CD8-positive, alpha-beta memory T cell (primary cell): ENCODE measurements around the gene HPGDS. TPM values are rescaled to one million over a fixed set of nuclear protein-coding genes. Genes with fewer than 3 reads are reported as not detected.
"Not testable (repeated sequence)": the region's sequence is repeated elsewhere in the genome, so short reads cannot be mapped to it uniquely, and the experiment has no call there.

ENCODE experiments used
- CTCF ChIA-PET: fragments of 350-600 bp; sonication (Branson Sonifier 250); formaldehyde crosslinking; loops from one replicate; lab custom pipeline; 2021; ENCODE audit warnings: antibody characterized with exemption; lab: Charles Lee
- POLR2A ChIA-PET: fragments of 350-600 bp; sonication (Branson Sonifier 250); formaldehyde crosslinking; loops from one replicate; lab custom pipeline; 2021; ENCODE audit warnings: antibody characterized with exemption; lab: Charles Lee
- DNase-seq, 5 donors: peaks; one replicate each; pipeline versions ENCODE4 v3.0.0 to v3.0.0-alpha.2; 2020 to 2022; ENCODE audit warnings: mixed read lengths in 1 of 5
- H3K27ac ChIP-seq: one replicate; pipeline ENCODE4 v1.7.0; 2013; ENCODE audit warnings: low read depth, mild to moderate bottlenecking, low read length, moderate library complexity
- H3K27me3 ChIP-seq: 2 replicates; pipeline ENCODE4 v1.7.0; 2013; ENCODE audit warnings: low read length, mild to moderate bottlenecking; ENCODE audit not compliant: insufficient read depth, poor library complexity, severe bottlenecking
- H3K36me3 ChIP-seq: 2 replicates; pipeline ENCODE4 v1.7.0; 2013; ENCODE audit warnings: mild to moderate bottlenecking, low read length, moderate library complexity; ENCODE audit not compliant: insufficient read depth
- H3K4me1 ChIP-seq: 2 replicates; pipeline ENCODE4 v1.7.0; 2013; ENCODE audit warnings: mild to moderate bottlenecking, low read length, moderate library complexity; ENCODE audit not compliant: insufficient read depth
- H3K4me3 ChIP-seq: 2 replicates; pipeline ENCODE4 v1.7.0; 2013; ENCODE audit warnings: mild to moderate bottlenecking, low read length
- H3K9me3 ChIP-seq: 2 replicates; pipeline ENCODE4 v1.7.0; 2013; ENCODE audit warnings: mild to moderate bottlenecking, low read length
- H3K27ac Mint-ChIP-seq, 8 donors: one replicate each; pipeline ENCODE4 v1.8.0; 2020 to 2021; ENCODE audit warnings: mixed read lengths in 8 of 8, mild to moderate bottlenecking in 6 of 8, inconsistent platforms in 3 of 8, moderate library complexity in 3 of 8
- H3K27me3 Mint-ChIP-seq, 2 donors: one replicate each; pipeline ENCODE4 v1.8.0; 2020 to 2021; ENCODE audit warnings: mixed read lengths in 2 of 2, mild to moderate bottlenecking in 1 of 2, moderate library complexity in 1 of 2
- H3K36me3 Mint-ChIP-seq, 3 donors: one replicate each; pipeline ENCODE4 v1.8.0; 2020 to 2021; ENCODE audit warnings: mixed read lengths in 3 of 3, inconsistent platforms in 1 of 3, mild to moderate bottlenecking in 1 of 3
- H3K4me1 Mint-ChIP-seq, 3 donors: one replicate each; pipeline ENCODE4 v1.8.0; 2020 to 2021; ENCODE audit warnings: mixed read lengths in 3 of 3, inconsistent platforms in 1 of 3, mild to moderate bottlenecking in 1 of 3
- H3K4me3 Mint-ChIP-seq, 7 donors: one replicate each; pipeline ENCODE4 v1.8.0; 2020 to 2021; ENCODE audit warnings: mixed read lengths in 7 of 7, mild to moderate bottlenecking in 6 of 7, moderate library complexity in 4 of 7, inconsistent platforms in 2 of 7
- H3K9me3 Mint-ChIP-seq, 5 donors: one replicate each; pipeline ENCODE4 v1.8.0; 2020 to 2022; ENCODE audit warnings: mixed read lengths in 5 of 5, mild to moderate bottlenecking in 3 of 5, moderate library complexity in 2 of 5, inconsistent platforms in 1 of 5
- polyA plus RNA-seq: library from polyadenylated mRNA; unstranded; fragments of 300-500 nt; fragmentation: Illumina TruSeq; gene quantifications from one replicate; pipeline ENCODE4 v1.2.3, GENCODE V29; 2021
- total RNA-seq, 2 experiments: library from RNA; stranded (reverse); gene quantifications; one replicate each; pipeline ENCODE4 v1.2.3, GENCODE V29; 2021

Gene HPGDS
- total RNA-seq: under 1 TPM; 0.18 to 0.57 TPM
- not detected for polyA plus RNA-seq

DNA sequence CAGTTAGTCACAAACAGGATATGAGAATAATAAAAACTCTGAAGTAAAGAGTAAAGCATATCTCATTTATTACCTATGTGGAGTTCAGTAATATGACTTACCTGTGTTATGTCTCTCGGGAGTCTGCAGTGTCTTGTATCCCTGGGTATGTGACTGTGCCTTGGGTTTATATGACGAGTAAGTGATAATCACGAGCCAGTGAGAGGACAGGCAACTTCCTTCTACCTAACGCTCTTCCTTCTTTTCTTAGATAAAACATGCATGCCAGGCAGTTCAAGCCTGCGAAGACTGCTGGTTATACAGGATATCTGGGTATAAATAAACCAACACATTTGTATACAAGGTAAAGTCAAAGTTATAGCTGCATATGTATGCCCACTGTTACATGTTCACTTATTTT, at the start of gene HPGDS:
TSS of gene HPGDS (minus strand) at position 143 of the 400 bp plus-strand sequence. CDS start 8,207 bp downstream, outside the sequence.
- no peaks in the 10 kb centered on the region for H3K9me3 ChIP-seq
- Mint-ChIP-seq H3K4me3 (no peak within 1 kb of the TSS), H3K36me3 (no peaks in the 10 kb centered on the region), H3K27me3 (no peaks in the 10 kb centered on the region), H3K9me3 (no peaks in the 10 kb centered on the region), H3K4me1 (peaks cover 12 to 17% (median 16%) of the 10 kb centered on the region in 3 donors), H3K27ac (no peak within 1 kb of the TSS)
- no peak within 1 kb of the TSS for H3K27ac ChIP-seq
- CTCF ChIA-PET: no interaction called here
- DNase-seq: no peak
- H3K4me3 ChIP-seq: no peak within 1 kb of the TSS
- H3K4me1 ChIP-seq: no peaks in the 10 kb centered on the region
- H3K36me3 ChIP-seq: no peaks in the 10 kb centered on the region
- POLR2A ChIA-PET: no interaction called here
- H3K27me3 ChIP-seq: no peaks in the 10 kb centered on the region

DNA sequence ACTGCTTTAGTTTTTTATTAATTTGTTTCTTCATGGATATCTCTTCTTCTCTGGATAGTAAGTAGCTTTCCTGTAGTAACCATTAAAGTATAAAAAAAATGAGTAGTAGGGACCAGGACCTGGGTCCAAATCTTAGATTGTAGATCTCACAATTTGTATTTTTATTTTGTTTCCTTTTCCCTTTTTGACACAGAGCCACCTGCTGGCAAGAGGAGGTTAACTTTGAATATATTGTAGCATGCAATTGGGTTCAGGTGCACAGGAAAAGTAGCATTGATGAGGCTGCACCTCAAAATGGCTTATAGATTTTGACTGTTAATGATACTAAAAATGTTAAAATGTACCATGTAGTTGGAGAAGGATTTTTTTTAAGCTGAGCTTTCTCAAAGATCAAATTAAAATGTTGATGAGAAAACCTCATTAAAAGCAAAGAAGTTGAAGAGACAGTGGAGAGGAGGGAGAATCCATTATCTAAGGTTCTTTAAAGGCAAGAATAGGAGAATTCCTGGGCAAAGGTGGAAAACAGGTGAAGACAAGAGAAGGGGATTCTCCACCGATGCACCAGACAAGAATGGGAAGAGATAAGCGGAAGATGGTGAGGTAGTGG, 48.3 kb upstream of the HPGDS start:
- ChIA-PET CTCF (interaction anchor here (1.3 to 1.6 kb wide), 2 partner anchors 85 to 196 kb away, joined by 3 read pairs; no protein-coding TSS in a partner anchor), POLR2A (no interaction called here)
- Mint-ChIP-seq H3K4me3 (no peak overlapping the region), H3K27me3 (peaks cover 5 to 15% of the 10 kb centered on the region in 2 donors), H3K9me3 (no peaks in the 10 kb centered on the region), H3K36me3 (no peaks in the 10 kb centered on the region), H3K27ac (no peak overlapping the region), H3K4me1 (no peaks in the 10 kb centered on the region)
- Histone ChIP-seq H3K27me3 (no peaks in the 10 kb centered on the region), H3K4me3 (no peak overlapping the region), H3K9me3 (no peaks in the 10 kb centered on the region), H3K27ac (no peak overlapping the region), H3K4me1 (no peaks in the 10 kb centered on the region), H3K36me3 (no peaks in the 10 kb centered on the region)
- DNase-seq: no peak

- Histone ChIP-seq H3K27me3 (no peaks in the 10 kb centered on the region), H3K36me3 (no peaks in the 10 kb centered on the region), H3K4me1 (no peaks in the 10 kb centered on the region), H3K4me3 (no peak overlapping the region), H3K9me3 (no peaks in the 10 kb centered on the region), H3K27ac (no peak overlapping the region)
- Mint-ChIP-seq H3K36me3 (no peaks in the 10 kb centered on the region), H3K27ac (no peak overlapping the region), H3K9me3 (no peaks in the 10 kb centered on the region), H3K27me3 (peaks cover 5 to 15% of the 10 kb centered on the region in 2 donors), H3K4me3 (no peak overlapping the region), H3K4me1 (no peaks in the 10 kb centered on the region)
- POLR2A ChIA-PET: no interaction called here
- CTCF ChIA-PET: interaction anchor here (1.0 to 1.6 kb wide), 2 partner anchors 24 to 84 kb away, joined by 3 read pairs; no protein-coding TSS in a partner anchor
- DNase-seq: no peak
Measured at GRCh38 chr4:94389595-94390267, 47.1 kb upstream of the HPGDS start.

GRCh38 chr4:94387965-94388364, 45.3 kb upstream of the HPGDS start:
- H3K4me1 Mint-ChIP-seq, H3K9me3 ChIP-seq, H3K4me3 ChIP-seq, CTCF ChIA-PET, H3K27ac ChIP-seq, H3K4me1 ChIP-seq, POLR2A ChIA-PET, DNase-seq, H3K36me3 Mint-ChIP-seq, H3K9me3 Mint-ChIP-seq, H3K36me3 ChIP-seq, H3K27me3 ChIP-seq, H3K4me3 Mint-ChIP-seq, H3K27ac Mint-ChIP-seq: not testable (repeated sequence)
- H3K27me3 Mint-ChIP-seq: peaks cover 5 to 15% of the 10 kb centered on the region in 2 donors

DNA sequence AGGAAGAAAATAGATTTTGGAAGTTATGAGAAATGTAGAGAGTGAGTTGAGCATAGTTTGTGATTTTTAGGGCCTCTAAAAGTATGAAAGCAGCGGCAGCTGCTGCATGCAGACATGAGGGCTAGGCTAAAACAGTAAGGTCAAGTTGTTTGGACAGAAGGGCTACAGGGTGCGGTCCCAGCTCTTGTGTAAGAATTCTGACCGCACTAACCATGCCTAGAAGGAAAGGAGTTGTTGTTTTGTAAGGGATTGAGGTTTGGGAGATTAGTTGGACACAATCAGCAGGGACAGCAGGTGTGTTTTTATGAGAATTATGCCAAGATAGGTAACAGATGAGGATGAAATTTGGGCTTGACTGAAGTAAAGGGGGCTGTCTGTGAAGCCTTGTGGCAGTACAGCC, 42.8 kb upstream of the HPGDS start:
- H3K9me3 Mint-ChIP-seq, DNase-seq, CTCF ChIA-PET, H3K27ac Mint-ChIP-seq, H3K4me1 Mint-ChIP-seq, H3K4me3 Mint-ChIP-seq, POLR2A ChIA-PET, H3K4me1 ChIP-seq, H3K9me3 ChIP-seq, H3K27me3 ChIP-seq, H3K27ac ChIP-seq, H3K36me3 ChIP-seq, H3K4me3 ChIP-seq, H3K36me3 Mint-ChIP-seq: not testable (repeated sequence)
- peaks cover 5 to 15% of the 10 kb centered on the region in 2 donors for H3K27me3 Mint-ChIP-seq

- H3K36me3 ChIP-seq, H3K4me1 Mint-ChIP-seq, H3K9me3 Mint-ChIP-seq, H3K4me3 ChIP-seq, H3K4me1 ChIP-seq, CTCF ChIA-PET, POLR2A ChIA-PET, H3K27ac ChIP-seq, H3K27me3 ChIP-seq, DNase-seq, H3K9me3 ChIP-seq, H3K36me3 Mint-ChIP-seq, H3K27ac Mint-ChIP-seq, H3K4me3 Mint-ChIP-seq: not testable (repeated sequence)
- H3K27me3 Mint-ChIP-seq: peaks cover 8 to 12% of the 10 kb centered on the region in 2 donors
Measured at GRCh38 chr4:94382891-94383290, 40.3 kb upstream of the HPGDS start.

- no peaks in the 10 kb centered on the region for H3K36me3 Mint-ChIP-seq
- peaks cover 9 to 19% of the 10 kb centered on the region in 2 donors for H3K27me3 Mint-ChIP-seq
- H3K4me1 Mint-ChIP-seq: no peaks in the 10 kb centered on the region
- H3K27me3 ChIP-seq: no peaks in the 10 kb centered on the region
- H3K27ac ChIP-seq: no peak overlapping the region
- H3K9me3 ChIP-seq: no peaks in the 10 kb centered on the region
- no peaks in the 10 kb centered on the region for H3K9me3 Mint-ChIP-seq
- no peak overlapping the region for H3K27ac Mint-ChIP-seq
- no peaks in the 10 kb centered on the region for H3K4me1 ChIP-seq
- no peak overlapping the region for H3K4me3 ChIP-seq
- DNase-seq: no peak
- CTCF ChIA-PET: interaction anchor here (0.9 kb wide), 1 partner anchor 29 kb away, joined by 4 read pairs; no protein-coding TSS in a partner anchor
- POLR2A ChIA-PET: no interaction called here
- H3K4me3 Mint-ChIP-seq: no peak overlapping the region
- H3K36me3 ChIP-seq: no peaks in the 10 kb centered on the region
Measured at GRCh38 chr4:94378047-94378446, 35.4 kb upstream of the HPGDS start.

GRCh38 chr4:94377294-94377693, 34.7 kb upstream of the HPGDS start:
- Histone ChIP-seq H3K27ac (no peak overlapping the region), H3K36me3 (no peaks in the 10 kb centered on the region), H3K4me3 (no peak overlapping the region), H3K4me1 (no peaks in the 10 kb centered on the region), H3K9me3 (no peaks in the 10 kb centered on the region), H3K27me3 (no peaks in the 10 kb centered on the region)
- no peaks in the 10 kb centered on the region for H3K36me3 Mint-ChIP-seq
- peaks cover 9 to 19% of the 10 kb centered on the region in 2 donors for H3K27me3 Mint-ChIP-seq
- H3K9me3 Mint-ChIP-seq: no peaks in the 10 kb centered on the region
- ChIA-PET POLR2A (no interaction called here), CTCF (no interaction called here)
- no peak for DNase-seq
- no peaks in the 10 kb centered on the region for H3K4me1 Mint-ChIP-seq
- H3K4me3 Mint-ChIP-seq: no peak overlapping the region
- no peak overlapping the region for H3K27ac Mint-ChIP-seq
